ENCODE results near the gene ACOXL. TPM values are rescaled to one million over a fixed set of nuclear protein-coding genes. Genes with fewer than 3 reads are reported as not detected.

ACOXL gene
- total and polyA plus RNA-seq, 9 of the 15 experiments (the other 6 are each of a cell fraction or from before 2014, with no cell fraction given), result 0.31 to 0.56 TPM; not detected in 7

GRCh38 chr2:111156529-111156928 is 424.2 kb downstream of the ACOXL start:
- ATAC-seq, result no peak
- Histone ChIP-seq H4K20me1 (replicated peaks; ENCODE audit: control insufficient read depth, insufficient read depth, low read length) (peaks cover 20% of the 10 kb centered on the region), H3K4me2 (ENCODE audit: insufficient read depth, low read length) (no peak overlapping the region), H2AFZ (ENCODE audit: low read depth, low read length) (no peak overlapping the region), H3K79me2 (ENCODE audit: control insufficient read depth, insufficient read depth, low read length) (no peaks in the 10 kb centered on the region), H3K4me1 (replicated peaks in 1 of 2; ENCODE audit: control insufficient read depth in 2 of 2, insufficient read depth in 2 of 2, low read length in 2 of 2) (no peaks in the 10 kb centered on the region), H3K27me3 (ENCODE audit: control insufficient read depth in 2 of 2, insufficient read depth in 2 of 2, low read length in 2 of 2) (no peaks in the 10 kb centered on the region), H3K9me1 (ENCODE audit: control insufficient read depth, insufficient read depth, low read length) (no peaks in the 10 kb centered on the region), H3K9me3 (replicated peaks; ENCODE audit: control insufficient read depth, insufficient read depth, low read depth, low read length) (no peaks in the 10 kb centered on the region), H3K4me3 (no peak overlapping the region), H3K9ac (ENCODE audit: insufficient read depth in 1 of 2, low read depth in 2 of 2, low read length in 2 of 2) (no peak overlapping the region), H3K27ac (ENCODE audit: extremely low read depth, low read depth, low read length) (no peak overlapping the region), H3K36me3 (ENCODE audit: control insufficient read depth, insufficient read depth, low read length) (peaks cover 75% of the 10 kb centered on the region; the same call in 2 of the 3 replicates)
- FAIRE-seq, result no peak
- ChIA-PET CTCF (ENCODE audit: low intra/inter-chr PET ratio) (no interaction called here), POLR2A (interaction anchor here (1.1 to 4.4 kb wide), 2 partner anchors 8 to 12 kb away, joined by 4 to 23 read pairs; no protein-coding TSS in a partner anchor)
- intact Hi-C loops (cut with micrococcal nuclease), result no loop called here
- no TSS peak for BruUV-seq (replicated peaks)
- DNase-seq (ENCODE audit: extremely low read depth in 1 of 4, low spot score in 3 of 4), result no peak
- 87% methylated on average over 8 of the region's 8 CpGs for WGBS (ENCODE audit: insufficient coverage, low coverage, missing lambda C conversion rate)
- in situ Hi-C loops (cut with MboI), result no loop called here
- TF ChIP-seq BRF2 (IDR thresholded peaks at IDR 0.05; ENCODE audit: borderline replicate concordance, insufficient read depth, insufficient read length), result no peak
- no peak for TF ChIP-seq MTA3 (IDR thresholded peaks at IDR 0.05; ENCODE audit: borderline replicate concordance)
- TF ChIP-seq SNIP1 (IDR thresholded peaks at IDR 0.05; ENCODE audit: low read depth), result no peak
- TF ChIP-seq, protein P1, sequence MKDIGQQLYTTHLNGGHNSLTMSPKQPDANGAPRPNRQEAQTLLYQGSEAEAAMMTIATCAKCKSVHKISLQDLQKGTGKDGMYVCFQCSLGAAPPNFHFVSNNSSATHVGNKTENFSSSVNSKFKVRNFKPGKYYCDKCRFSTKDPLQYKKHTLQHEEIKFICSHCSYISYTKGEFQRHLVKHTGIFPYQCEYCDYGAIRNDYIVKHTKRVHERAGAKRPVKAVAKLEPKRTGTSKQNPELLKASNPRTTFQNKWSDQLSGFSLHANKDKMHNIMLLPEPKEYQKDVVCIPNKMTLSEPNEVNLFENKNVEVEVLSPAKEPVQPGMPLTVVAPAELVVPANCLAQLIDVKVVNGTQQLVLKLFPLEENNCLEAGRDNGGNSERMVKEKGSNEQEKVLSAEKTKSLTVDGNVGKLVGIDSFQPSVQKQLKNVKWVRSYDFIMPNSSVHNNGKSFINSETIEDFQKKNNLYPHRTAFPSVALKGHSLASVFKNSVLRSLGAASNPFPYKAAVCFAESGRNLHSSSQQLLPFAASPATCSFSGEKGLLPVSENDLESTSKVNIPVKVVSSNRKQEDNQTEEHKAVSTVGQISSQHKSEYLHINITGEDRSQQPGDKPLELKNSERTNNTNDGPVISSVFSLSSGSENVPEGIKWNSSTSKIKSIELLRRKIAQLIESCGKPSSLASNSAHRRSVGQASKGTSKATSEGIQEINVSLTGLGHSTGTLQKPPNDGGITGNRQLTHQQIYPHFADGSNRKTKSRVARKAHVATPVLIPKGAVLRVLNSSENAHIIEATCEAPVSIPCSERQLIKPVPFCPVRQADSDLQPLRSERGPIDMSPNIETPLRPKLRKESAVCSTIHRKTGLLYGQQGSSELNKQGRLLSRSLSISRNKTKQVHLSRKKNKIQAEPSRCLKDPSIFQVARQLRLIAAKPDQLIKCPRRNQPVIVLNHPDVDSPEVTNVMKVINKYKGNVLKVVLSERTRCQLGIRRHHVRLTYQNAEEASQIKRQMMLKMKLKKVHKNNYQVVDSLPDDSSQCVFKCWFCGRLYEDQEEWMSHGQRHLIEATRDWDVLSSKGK (CRISPR knock-in tag; IDR thresholded peaks at IDR 0.05), result no peak
- no peak for TF ChIP-seq ZFPM2 (CRISPR knock-in tag; IDR thresholded peaks at IDR 0.05)
- no peak for TF ChIP-seq ZSCAN29 (IDR thresholded peaks at IDR 0.05)
- TF ChIP-seq, protein P2, sequence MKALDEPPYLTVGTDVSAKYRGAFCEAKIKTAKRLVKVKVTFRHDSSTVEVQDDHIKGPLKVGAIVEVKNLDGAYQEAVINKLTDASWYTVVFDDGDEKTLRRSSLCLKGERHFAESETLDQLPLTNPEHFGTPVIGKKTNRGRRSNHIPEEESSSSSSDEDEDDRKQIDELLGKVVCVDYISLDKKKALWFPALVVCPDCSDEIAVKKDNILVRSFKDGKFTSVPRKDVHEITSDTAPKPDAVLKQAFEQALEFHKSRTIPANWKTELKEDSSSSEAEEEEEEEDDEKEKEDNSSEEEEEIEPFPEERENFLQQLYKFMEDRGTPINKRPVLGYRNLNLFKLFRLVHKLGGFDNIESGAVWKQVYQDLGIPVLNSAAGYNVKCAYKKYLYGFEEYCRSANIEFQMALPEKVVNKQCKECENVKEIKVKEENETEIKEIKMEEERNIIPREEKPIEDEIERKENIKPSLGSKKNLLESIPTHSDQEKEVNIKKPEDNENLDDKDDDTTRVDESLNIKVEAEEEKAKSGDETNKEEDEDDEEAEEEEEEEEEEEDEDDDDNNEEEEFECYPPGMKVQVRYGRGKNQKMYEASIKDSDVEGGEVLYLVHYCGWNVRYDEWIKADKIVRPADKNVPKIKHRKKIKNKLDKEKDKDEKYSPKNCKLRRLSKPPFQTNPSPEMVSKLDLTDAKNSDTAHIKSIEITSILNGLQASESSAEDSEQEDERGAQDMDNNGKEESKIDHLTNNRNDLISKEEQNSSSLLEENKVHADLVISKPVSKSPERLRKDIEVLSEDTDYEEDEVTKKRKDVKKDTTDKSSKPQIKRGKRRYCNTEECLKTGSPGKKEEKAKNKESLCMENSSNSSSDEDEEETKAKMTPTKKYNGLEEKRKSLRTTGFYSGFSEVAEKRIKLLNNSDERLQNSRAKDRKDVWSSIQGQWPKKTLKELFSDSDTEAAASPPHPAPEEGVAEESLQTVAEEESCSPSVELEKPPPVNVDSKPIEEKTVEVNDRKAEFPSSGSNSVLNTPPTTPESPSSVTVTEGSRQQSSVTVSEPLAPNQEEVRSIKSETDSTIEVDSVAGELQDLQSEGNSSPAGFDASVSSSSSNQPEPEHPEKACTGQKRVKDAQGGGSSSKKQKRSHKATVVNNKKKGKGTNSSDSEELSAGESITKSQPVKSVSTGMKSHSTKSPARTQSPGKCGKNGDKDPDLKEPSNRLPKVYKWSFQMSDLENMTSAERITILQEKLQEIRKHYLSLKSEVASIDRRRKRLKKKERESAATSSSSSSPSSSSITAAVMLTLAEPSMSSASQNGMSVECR (CRISPR knock-in tag; IDR thresholded peaks at IDR 0.05), result no peak
- no peak for TF ChIP-seq ZMIZ1 (IDR thresholded peaks at IDR 0.05; ENCODE audit: low read depth in 2 of 2, low read length in 2 of 2)
- TF ChIP-seq TFAM (CRISPR knock-in tag; conservative IDR thresholded peaks at IDR 0.05), result no peak
- no peak for TF ChIP-seq THRAP3 (IDR thresholded peaks at IDR 0.05; ENCODE audit: borderline replicate concordance)

All from K562 (cell line).